MV-4-11 (cell line): ENCODE data around the gene EFCAB13.

Experiments
- DNase-seq: peaks from one replicate; lab custom pipeline; 2025; lab: John Stamatoyannopoulos, UW

Gene EFCAB13

GRCh38 chr17:47295037-47295873 is 28.5 kb upstream of the EFCAB13 start:
- DNase-seq: no peak

GRCh38 chr17:47295874-47296255 is 27.9 kb upstream of the EFCAB13 start:
- DNase-seq: no peak

GRCh38 chr17:47297661-47298400 is 25.9 kb upstream of the EFCAB13 start:
- no peak for DNase-seq

- DNase-seq: no peak
Observed at GRCh38 chr17:47298712-47299111, 25.0 kb upstream of the EFCAB13 start.

- no peak for DNase-seq
Observed at GRCh38 chr17:47299239-47299910, 24.4 kb upstream of the EFCAB13 start.

- no peak for DNase-seq
Observed at GRCh38 chr17:47300718-47301117, 23.0 kb upstream of the EFCAB13 start.

- no peak for DNase-seq
Observed at GRCh38 chr17:47301161-47301560, 22.6 kb upstream of the EFCAB13 start.

- no peak for DNase-seq
Observed at GRCh38 chr17:47301831-47302230, 21.9 kb upstream of the EFCAB13 start.

- DNase-seq: no peak
Observed at GRCh38 chr17:47304186-47304585, 19.6 kb upstream of the EFCAB13 start.

- no peak for DNase-seq
Observed at GRCh38 chr17:47305302-47305923, 18.3 kb upstream of the EFCAB13 start.

GRCh38 chr17:47310186-47310733 is 13.5 kb upstream of the EFCAB13 start:
- no peak for DNase-seq

GRCh38 chr17:47311420-47311819 is 12.3 kb upstream of the EFCAB13 start:
- no peak for DNase-seq

- DNase-seq: peak; percentile 70
Observed at GRCh38 chr17:47315451-47316266, 8.1 kb upstream of the EFCAB13 start.

- no peak for DNase-seq
Observed at GRCh38 chr17:47316311-47316710, 7.4 kb upstream of the EFCAB13 start.

- DNase-seq: no peak
Observed at GRCh38 chr17:47317119-47317518, 6.6 kb upstream of the EFCAB13 start.

- DNase-seq: no peak
Observed at GRCh38 chr17:47318197-47318918, 5.4 kb upstream of the EFCAB13 start.

- no peak for DNase-seq
Observed at GRCh38 chr17:47320879-47321502, 2.8 kb upstream of the EFCAB13 start.

GRCh38 chr17:47324224-47325020 is 667 bp downstream of the EFCAB13 start:
- DNase-seq: peak; percentile 64

GRCh38 chr17:47325176-47325575 is 1.4 kb downstream of the EFCAB13 start:
- peak; percentile 12 for DNase-seq
